Measurements from ENCODE around the gene AKAP12. TPM values are rescaled to one million over a fixed set of nuclear protein-coding genes. Genes with fewer than 3 reads are reported as not detected.

Gene AKAP12
- polyA plus RNA-seq, 1 donor from 2014 or later = 21.5 TPM

DNA sequence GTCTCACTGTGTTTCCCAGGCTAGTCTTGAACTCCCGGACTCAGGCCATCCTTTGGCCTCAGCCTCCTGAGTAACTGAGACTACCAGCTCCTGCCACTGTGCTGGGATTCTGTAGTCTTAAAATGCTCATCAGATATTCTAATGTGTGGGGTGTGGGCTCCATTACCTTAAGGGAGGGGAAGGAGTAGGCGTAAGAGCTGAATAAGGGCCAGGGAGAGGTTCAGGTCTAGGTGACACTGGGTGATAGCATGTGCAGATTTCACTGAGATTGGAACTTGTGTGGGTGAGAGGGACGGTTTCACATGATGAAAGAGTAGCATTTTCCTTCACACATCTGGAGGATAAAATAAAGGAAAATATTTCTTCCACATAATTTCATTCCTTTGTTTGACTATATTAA lies 8.5 kb downstream of the AKAP12 start:
- Histone ChIP-seq H3K4me2 (ENCODE audit: low read length) (no peak overlapping the region), H3K4me3 (ENCODE audit: low read length) (no peak overlapping the region), H3K79me2 (replicated peaks; ENCODE audit: insufficient read depth, low read length) (peaks cover 26% of the 10 kb centered on the region), H3K9ac (ENCODE audit: low read length) (no peak overlapping the region), H3K9me3 (ENCODE audit: low read length) (no peaks in the 10 kb centered on the region), H4K20me1 (ENCODE audit: insufficient read depth) (no peaks in the 10 kb centered on the region), H3F3A (ENCODE audit: insufficient read depth, low read length, poor library complexity, severe bottlenecking) (no peaks in the 10 kb centered on the region), H3K27ac (ENCODE audit: low read length) (no peak overlapping the region), H3K36me3 (ENCODE audit: insufficient read depth, low read length) (no peaks in the 10 kb centered on the region), H3K9me2 (ENCODE audit: insufficient read depth, low read length) (no peaks in the 10 kb centered on the region), H3K27me3 (ENCODE audit: insufficient read depth, low read depth, low read length) (no peaks in the 10 kb centered on the region), H2AFZ (ENCODE audit: low read depth, low read length) (no peak overlapping the region)
- TF ChIP-seq RAD21 (conservative IDR thresholded peaks at IDR 0.05) (no peak), EP300 (conservative IDR thresholded peaks at IDR 0.05; ENCODE audit: poor library complexity, severe bottlenecking) (no peak), SMC3 (conservative IDR thresholded peaks at IDR 0.05; ENCODE audit: poor library complexity) (no peak), POLR2AphosphoS5 (IDR thresholded peaks at IDR 0.05) (no peak), MXI1 (conservative IDR thresholded peaks at IDR 0.05; ENCODE audit: poor library complexity, severe bottlenecking) (no peak), EZH2 (IDR thresholded peaks at IDR 0.05; ENCODE audit: borderline replicate concordance, insufficient read depth, low read length, poor library complexity, severe bottlenecking) (no peak), TAF1 (IDR thresholded peaks at IDR 0.05; ENCODE audit: low read depth) (no peak)
- TF ChIP-seq, protein P1, sequence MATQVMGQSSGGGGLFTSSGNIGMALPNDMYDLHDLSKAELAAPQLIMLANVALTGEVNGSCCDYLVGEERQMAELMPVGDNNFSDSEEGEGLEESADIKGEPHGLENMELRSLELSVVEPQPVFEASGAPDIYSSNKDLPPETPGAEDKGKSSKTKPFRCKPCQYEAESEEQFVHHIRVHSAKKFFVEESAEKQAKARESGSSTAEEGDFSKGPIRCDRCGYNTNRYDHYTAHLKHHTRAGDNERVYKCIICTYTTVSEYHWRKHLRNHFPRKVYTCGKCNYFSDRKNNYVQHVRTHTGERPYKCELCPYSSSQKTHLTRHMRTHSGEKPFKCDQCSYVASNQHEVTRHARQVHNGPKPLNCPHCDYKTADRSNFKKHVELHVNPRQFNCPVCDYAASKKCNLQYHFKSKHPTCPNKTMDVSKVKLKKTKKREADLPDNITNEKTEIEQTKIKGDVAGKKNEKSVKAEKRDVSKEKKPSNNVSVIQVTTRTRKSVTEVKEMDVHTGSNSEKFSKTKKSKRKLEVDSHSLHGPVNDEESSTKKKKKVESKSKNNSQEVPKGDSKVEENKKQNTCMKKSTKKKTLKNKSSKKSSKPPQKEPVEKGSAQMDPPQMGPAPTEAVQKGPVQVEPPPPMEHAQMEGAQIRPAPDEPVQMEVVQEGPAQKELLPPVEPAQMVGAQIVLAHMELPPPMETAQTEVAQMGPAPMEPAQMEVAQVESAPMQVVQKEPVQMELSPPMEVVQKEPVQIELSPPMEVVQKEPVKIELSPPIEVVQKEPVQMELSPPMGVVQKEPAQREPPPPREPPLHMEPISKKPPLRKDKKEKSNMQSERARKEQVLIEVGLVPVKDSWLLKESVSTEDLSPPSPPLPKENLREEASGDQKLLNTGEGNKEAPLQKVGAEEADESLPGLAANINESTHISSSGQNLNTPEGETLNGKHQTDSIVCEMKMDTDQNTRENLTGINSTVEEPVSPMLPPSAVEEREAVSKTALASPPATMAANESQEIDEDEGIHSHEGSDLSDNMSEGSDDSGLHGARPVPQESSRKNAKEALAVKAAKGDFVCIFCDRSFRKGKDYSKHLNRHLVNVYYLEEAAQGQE (IDR thresholded peaks at IDR 0.05; ENCODE audit: borderline replicate concordance) = no peak
- TF ChIP-seq, protein P2, sequence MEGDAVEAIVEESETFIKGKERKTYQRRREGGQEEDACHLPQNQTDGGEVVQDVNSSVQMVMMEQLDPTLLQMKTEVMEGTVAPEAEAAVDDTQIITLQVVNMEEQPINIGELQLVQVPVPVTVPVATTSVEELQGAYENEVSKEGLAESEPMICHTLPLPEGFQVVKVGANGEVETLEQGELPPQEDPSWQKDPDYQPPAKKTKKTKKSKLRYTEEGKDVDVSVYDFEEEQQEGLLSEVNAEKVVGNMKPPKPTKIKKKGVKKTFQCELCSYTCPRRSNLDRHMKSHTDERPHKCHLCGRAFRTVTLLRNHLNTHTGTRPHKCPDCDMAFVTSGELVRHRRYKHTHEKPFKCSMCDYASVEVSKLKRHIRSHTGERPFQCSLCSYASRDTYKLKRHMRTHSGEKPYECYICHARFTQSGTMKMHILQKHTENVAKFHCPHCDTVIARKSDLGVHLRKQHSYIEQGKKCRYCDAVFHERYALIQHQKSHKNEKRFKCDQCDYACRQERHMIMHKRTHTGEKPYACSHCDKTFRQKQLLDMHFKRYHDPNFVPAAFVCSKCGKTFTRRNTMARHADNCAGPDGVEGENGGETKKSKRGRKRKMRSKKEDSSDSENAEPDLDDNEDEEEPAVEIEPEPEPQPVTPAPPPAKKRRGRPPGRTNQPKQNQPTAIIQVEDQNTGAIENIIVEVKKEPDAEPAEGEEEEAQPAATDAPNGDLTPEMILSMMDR (IDR thresholded peaks at IDR 0.05; ENCODE audit: poor library complexity, severe bottlenecking) = no peak

DNA sequence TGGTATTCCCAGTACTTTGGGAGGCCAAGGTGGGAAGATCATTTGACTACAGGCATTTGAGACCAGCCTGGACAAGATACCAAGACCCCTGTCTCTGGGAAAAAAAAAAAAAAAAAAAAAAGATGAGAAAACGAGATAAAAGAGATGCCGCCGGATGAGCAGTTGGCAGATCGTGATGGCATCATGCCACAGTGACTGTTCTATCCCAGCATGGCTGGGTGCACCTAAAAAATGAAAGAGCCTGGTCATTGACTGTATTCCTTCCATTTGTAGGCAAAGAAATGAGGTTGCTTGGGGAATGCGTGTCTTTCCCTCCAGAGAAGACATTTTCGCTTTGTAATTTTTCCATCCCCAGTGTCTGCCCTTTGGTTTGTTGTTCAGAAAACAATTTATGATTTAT lies 12.9 kb downstream of the AKAP12 start:
- H3K4me2 ChIP-seq (ENCODE audit: low read length) = no peak overlapping the region
- no peak overlapping the region for H3K9ac ChIP-seq (ENCODE audit: low read length)
- H3K36me3 ChIP-seq (ENCODE audit: insufficient read depth, low read length) = no peaks in the 10 kb centered on the region
- no peak overlapping the region for H3K27ac ChIP-seq (ENCODE audit: low read length)
- H3K9me3 ChIP-seq (ENCODE audit: low read length) = no peaks in the 10 kb centered on the region
- no peaks in the 10 kb centered on the region for H4K20me1 ChIP-seq (ENCODE audit: insufficient read depth)
- H3K4me3 ChIP-seq (ENCODE audit: low read length) = no peak overlapping the region
- TF ChIP-seq MXI1 (conservative IDR thresholded peaks at IDR 0.05; ENCODE audit: poor library complexity, severe bottlenecking) (no peak), POLR2AphosphoS5 (IDR thresholded peaks at IDR 0.05) (no peak), SMC3 (conservative IDR thresholded peaks at IDR 0.05; ENCODE audit: poor library complexity) (no peak), RAD21 (conservative IDR thresholded peaks at IDR 0.05) (no peak), TAF1 (IDR thresholded peaks at IDR 0.05; ENCODE audit: low read depth) (no peak), EP300 (conservative IDR thresholded peaks at IDR 0.05; ENCODE audit: poor library complexity, severe bottlenecking) (no peak), EZH2 (IDR thresholded peaks at IDR 0.05; ENCODE audit: borderline replicate concordance, insufficient read depth, low read length, poor library complexity, severe bottlenecking) (no peak)
- TF ChIP-seq, protein P2 (IDR thresholded peaks at IDR 0.05; ENCODE audit: poor library complexity, severe bottlenecking) = no peak
- TF ChIP-seq, protein P1 (IDR thresholded peaks at IDR 0.05; ENCODE audit: borderline replicate concordance) = no peak
- H3K79me2 ChIP-seq (replicated peaks; ENCODE audit: insufficient read depth, low read length) = no peaks in the 10 kb centered on the region
- H3K9me2 ChIP-seq (ENCODE audit: insufficient read depth, low read length) = no peaks in the 10 kb centered on the region
- H3K27me3 ChIP-seq (ENCODE audit: insufficient read depth, low read depth, low read length) = no peaks in the 10 kb centered on the region
- H2AFZ ChIP-seq (ENCODE audit: low read depth, low read length) = no peak overlapping the region
- no peaks in the 10 kb centered on the region for H3F3A ChIP-seq (ENCODE audit: insufficient read depth, low read length, poor library complexity, severe bottlenecking)

All from neural cell (in vitro differentiated cells).